IgD-negative memory B cell (primary cell): ENCODE results near the gene ACSBG1. TPM values are rescaled to one million over a fixed set of nuclear protein-coding genes. Genes with fewer than 3 reads are reported as not detected.

Experiments
- H3K27ac Mint-ChIP-seq, 3 donors: one replicate each; pipeline ENCODE4 v1.8.0; 2020 to 2022; ENCODE audit warnings: mild to moderate bottlenecking in 3 of 3, mixed read lengths in 3 of 3, moderate library complexity in 1 of 3
- H3K27me3 Mint-ChIP-seq: one replicate; pipeline ENCODE4 v1.8.0; 2021; ENCODE audit warnings: mixed read lengths
- H3K36me3 Mint-ChIP-seq: one replicate; pipeline ENCODE4 v1.8.0; 2020; ENCODE audit warnings: mild to moderate bottlenecking, mixed read lengths
- H3K4me1 Mint-ChIP-seq, 3 donors: one replicate each; pipeline ENCODE4 v1.8.0; 2020 to 2022; ENCODE audit warnings: mixed read lengths in 3 of 3, mild to moderate bottlenecking in 1 of 3
- H3K4me3 Mint-ChIP-seq, 4 donors: one replicate each; pipeline ENCODE4 v1.8.0; 2020 to 2022; ENCODE audit warnings: mild to moderate bottlenecking in 4 of 4, mixed read lengths in 4 of 4, moderate library complexity in 3 of 4
- H3K9me3 Mint-ChIP-seq, 3 donors: one replicate each; pipeline ENCODE4 v1.8.0; 2020 to 2021; ENCODE audit warnings: mixed read lengths in 3 of 3, mild to moderate bottlenecking in 1 of 3
- polyA plus RNA-seq: library from polyadenylated mRNA; unstranded; fragments of 300-500 nt; fragmentation: Illumina TruSeq; gene quantifications from one replicate; pipeline ENCODE4 v1.2.3, GENCODE V29; 2021

Gene ACSBG1
- polyA plus RNA-seq, 1 donor from 2014 or later: not detected

GRCh38 chr15:78182336-78182700 is 52.0 kb downstream of the ACSBG1 start:
- Mint-ChIP-seq H3K27me3 (peaks cover 2% of the 10 kb centered on the region), H3K27ac (no peak overlapping the region), H3K9me3 (no peaks in the 10 kb centered on the region), H3K4me3 (no peak overlapping the region), H3K36me3 (peaks cover 3% of the 10 kb centered on the region), H3K4me1 (peaks cover 3 to 4% (median 4%) of the 10 kb centered on the region in 3 donors)

- Mint-ChIP-seq H3K4me1 (peaks cover 11 to 22% (median 12%) of the 10 kb centered on the region in 3 donors), H3K27me3 (peaks cover 2% of the 10 kb centered on the region), H3K4me3 (no peak overlapping the region), H3K36me3 (peaks cover 2% of the 10 kb centered on the region), H3K27ac (no peak overlapping the region), H3K9me3 (no peaks in the 10 kb centered on the region)
Observed at GRCh38 chr15:78179906-78180305, 54.5 kb downstream of the ACSBG1 start.

GRCh38 chr15:78179286-78179840 is 55.0 kb downstream of the ACSBG1 start:
- no peak overlapping the region for H3K4me3 Mint-ChIP-seq
- no peak overlapping the region for H3K27ac Mint-ChIP-seq
- H3K4me1 Mint-ChIP-seq: peaks cover 16 to 27% (median 18%) of the 10 kb centered on the region in 3 donors
- no peaks in the 10 kb centered on the region for H3K9me3 Mint-ChIP-seq
- peaks cover 5% of the 10 kb centered on the region for H3K36me3 Mint-ChIP-seq
- H3K27me3 Mint-ChIP-seq: peaks cover 3% of the 10 kb centered on the region

GRCh38 chr15:78178064-78178463 is 56.3 kb downstream of the ACSBG1 start:
- Mint-ChIP-seq H3K27ac (no peak overlapping the region), H3K4me1 (peaks cover 25 to 37% (median 28%) of the 10 kb centered on the region in 3 donors), H3K36me3 (peaks cover 5% of the 10 kb centered on the region), H3K27me3 (peaks cover 6% of the 10 kb centered on the region), H3K4me3 (no peak overlapping the region), H3K9me3 (no peaks in the 10 kb centered on the region)

GRCh38 chr15:78177447-78177873 is 56.9 kb downstream of the ACSBG1 start:
- Mint-ChIP-seq H3K27me3 (peaks cover 6% of the 10 kb centered on the region), H3K36me3 (peaks cover 5% of the 10 kb centered on the region)

GRCh38 chr15:78175330-78175729 is 59.0 kb downstream of the ACSBG1 start:
- H3K36me3 Mint-ChIP-seq: peaks cover 8% of the 10 kb centered on the region
- peaks cover 6% of the 10 kb centered on the region for H3K27me3 Mint-ChIP-seq
- H3K4me1 Mint-ChIP-seq: peaks cover 44 to 51% (median 49%) of the 10 kb centered on the region in 3 donors
- H3K9me3 Mint-ChIP-seq: no peaks in the 10 kb centered on the region
- H3K4me3 Mint-ChIP-seq: no peak overlapping the region
- peak overlapping the region in 2 of 3 donors; percentile 28 to 43 for H3K27ac Mint-ChIP-seq

More at GRCh38 chr15:78177447-78177873, 56.9 kb downstream of the ACSBG1 start:
- peak overlapping the region in 1 of 4 donors; percentile 17 for H3K4me3 Mint-ChIP-seq
- no peaks in the 10 kb centered on the region for H3K9me3 Mint-ChIP-seq
- H3K27ac Mint-ChIP-seq: peak overlapping the region in 1 of 3 donors; percentile 70
- peaks cover 29 to 41% (median 33%) of the 10 kb centered on the region in 3 donors for H3K4me1 Mint-ChIP-seq

GRCh38 chr15:78174401-78174800 is 60.0 kb downstream of the ACSBG1 start:
- Mint-ChIP-seq H3K4me3 (peak overlapping the region in 2 of 4 donors; percentile 65 to 91), H3K4me1 (peaks cover 45 to 56% (median 45%) of the 10 kb centered on the region in 3 donors)

GRCh38 chr15:78171864-78172472 is 62.4 kb downstream of the ACSBG1 start:
- H3K27me3 Mint-ChIP-seq: peaks cover 5% of the 10 kb centered on the region
- H3K36me3 Mint-ChIP-seq: peaks cover 9% of the 10 kb centered on the region
- H3K9me3 Mint-ChIP-seq: no peaks in the 10 kb centered on the region
- H3K27ac Mint-ChIP-seq: peak overlapping the region; percentile 4 to 92 (median 83)
- H3K4me3 Mint-ChIP-seq: peak overlapping the region in 3 of 4 donors; percentile 74 to 93 (median 89)
- peaks cover 56 to 71% (median 58%) of the 10 kb centered on the region in 3 donors for H3K4me1 Mint-ChIP-seq

More at GRCh38 chr15:78174401-78174800, 60.0 kb downstream of the ACSBG1 start:
- Mint-ChIP-seq H3K27me3 (peaks cover 6% of the 10 kb centered on the region), H3K27ac (peak overlapping the region in 2 of 3 donors; percentile 28 to 92), H3K36me3 (peaks cover 11% of the 10 kb centered on the region), H3K9me3 (no peaks in the 10 kb centered on the region)

GRCh38 chr15:78170848-78171773 is 63.3 kb downstream of the ACSBG1 start:
- Mint-ChIP-seq H3K36me3 (peaks cover 11% of the 10 kb centered on the region), H3K27ac (peak overlapping the region; percentile 83 to 92 (median 86)), H3K27me3 (peaks cover 5% of the 10 kb centered on the region), H3K9me3 (no peaks in the 10 kb centered on the region), H3K4me1 (peaks cover 55 to 73% (median 56%) of the 10 kb centered on the region in 3 donors), H3K4me3 (peak overlapping the region; percentile 45 to 93 (median 82))

GRCh38 chr15:78168608-78169007 is 65.8 kb downstream of the ACSBG1 start:
- H3K27me3 Mint-ChIP-seq: peaks cover 1% of the 10 kb centered on the region
- peaks cover 33 to 56% (median 38%) of the 10 kb centered on the region in 3 donors for H3K4me1 Mint-ChIP-seq
- peaks cover 11% of the 10 kb centered on the region for H3K36me3 Mint-ChIP-seq
- peak overlapping the region; percentile 11 to 88 (median 83) for H3K27ac Mint-ChIP-seq
- peak overlapping the region in 3 of 4 donors; percentile 38 to 78 (median 67) for H3K4me3 Mint-ChIP-seq
- no peaks in the 10 kb centered on the region for H3K9me3 Mint-ChIP-seq

- Mint-ChIP-seq H3K27me3 (no peaks in the 10 kb centered on the region), H3K27ac (peak overlapping the region; percentile 7 to 91 (median 31)), H3K4me3 (peak overlapping the region; percentile 0 to 65 (median 31)), H3K9me3 (no peaks in the 10 kb centered on the region), H3K4me1 (peaks cover 24 to 46% (median 29%) of the 10 kb centered on the region in 3 donors), H3K36me3 (peaks cover 11% of the 10 kb centered on the region)
Observed at GRCh38 chr15:78167227-78167888, 67.0 kb downstream of the ACSBG1 start.

GRCh38 chr15:78164010-78164409 is 70.4 kb downstream of the ACSBG1 start:
- Mint-ChIP-seq H3K4me3 (no peak overlapping the region), H3K36me3 (peaks cover 5% of the 10 kb centered on the region)

GRCh38 chr15:78162038-78162437 is 72.3 kb downstream of the ACSBG1 start:
- no peak overlapping the region for H3K4me3 Mint-ChIP-seq
- H3K36me3 Mint-ChIP-seq: peaks cover 5% of the 10 kb centered on the region
- no peaks in the 10 kb centered on the region for H3K27me3 Mint-ChIP-seq
- H3K27ac Mint-ChIP-seq: no peak overlapping the region
- H3K9me3 Mint-ChIP-seq: no peaks in the 10 kb centered on the region
- peaks cover 0 to 3% (median 0%) of the 10 kb centered on the region in 3 donors for H3K4me1 Mint-ChIP-seq

More at GRCh38 chr15:78164010-78164409, 70.4 kb downstream of the ACSBG1 start:
- Mint-ChIP-seq H3K27ac (peak overlapping the region in 1 of 3 donors; percentile 64), H3K4me1 (peaks cover 13 to 18% (median 14%) of the 10 kb centered on the region in 3 donors), H3K9me3 (no peaks in the 10 kb centered on the region), H3K27me3 (no peaks in the 10 kb centered on the region)

GRCh38 chr15:78159395-78159794 is 75.0 kb downstream of the ACSBG1 start:
- Mint-ChIP-seq H3K4me1 (peaks cover 1 to 3% (median 3%) of the 10 kb centered on the region in 3 donors), H3K9me3 (no peaks in the 10 kb centered on the region), H3K4me3 (no peak overlapping the region), H3K36me3 (no peaks in the 10 kb centered on the region), H3K27ac (no peak overlapping the region), H3K27me3 (no peaks in the 10 kb centered on the region)
